ENCODE measurements around the gene FBXL16. TPM values are rescaled to one million over a fixed set of nuclear protein-coding genes. Genes with fewer than 3 reads are reported as not detected.
A peak's percentile ranks its signal among the peaks of the same experiment; 100 is the strongest.

The FBXL16 gene
- total and polyA plus RNA-seq, 2 of the 13 experiments (the other 11 are each of a cell fraction or from before 2014, with no cell fraction given), result 0.22 to 2.0 TPM

DNA sequence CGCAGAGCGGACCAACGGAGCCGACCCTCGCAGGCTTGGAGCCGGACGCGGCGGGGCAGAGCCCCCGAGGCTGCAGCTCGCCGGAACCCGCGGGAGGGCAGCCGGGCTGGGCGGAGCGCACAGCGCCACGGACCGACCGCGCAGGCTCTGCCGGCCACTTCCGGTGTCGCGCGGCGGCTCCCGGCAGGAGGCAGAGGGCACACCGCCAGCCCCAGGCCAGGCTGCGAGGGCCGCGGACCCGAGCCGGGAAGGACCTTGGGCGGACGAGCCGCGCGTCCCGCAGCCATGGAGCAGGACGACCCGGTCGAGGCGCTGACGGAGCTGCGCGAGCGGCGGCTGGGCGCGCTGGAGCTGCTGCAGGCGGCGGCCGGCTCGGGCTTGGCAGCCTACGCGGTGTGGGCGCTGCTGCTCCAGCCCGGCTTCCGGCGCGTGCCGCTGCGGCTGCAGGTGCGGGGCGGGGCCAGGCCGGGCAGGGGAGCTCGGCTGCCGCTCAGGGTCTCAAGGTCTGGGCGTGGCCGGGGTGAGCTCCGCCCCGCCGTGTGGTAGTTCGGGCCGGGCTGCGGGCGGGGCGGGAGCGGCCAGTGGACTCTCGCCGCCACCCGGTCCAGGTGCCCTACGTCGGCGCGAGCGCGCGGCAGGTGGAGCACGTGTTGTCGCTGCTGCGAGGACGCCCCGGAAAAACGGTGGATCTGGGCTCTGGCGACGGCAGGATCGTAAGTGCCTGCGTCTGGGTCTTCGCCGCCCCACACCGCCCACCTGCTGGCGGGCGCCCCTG, 15.6 kb upstream of the FBXL16 start, which contains the start of gene ANTKMT (continued):
- 0 out of 2 replicates have a peak, but pooled peaks have one; percentile 85 for TF ChIP-seq FLYWCH1 (CRISPR knock-in tag; IDR thresholded peaks at IDR 0.05)
- peak; percentile 78; the same call in 1 of the 2 replicates for TF ChIP-seq SALL2 (CRISPR knock-in tag; IDR thresholded peaks at IDR 0.05)
- TF ChIP-seq MLLT10 (CRISPR knock-in tag; IDR thresholded peaks at IDR 0.05), result no peak
- TF ChIP-seq ZNF251 (CRISPR knock-in tag; IDR thresholded peaks at IDR 0.05), result 0 out of 2 replicates have a peak, but pooled peaks have one; percentile 48
- TF ChIP-seq PRMT3 (CRISPR knock-in tag; IDR thresholded peaks at IDR 0.05; ENCODE audit: borderline replicate concordance, low read depth), result peak; percentile 1; the same call in 1 of the 2 replicates
- TF ChIP-seq, protein P1, sequence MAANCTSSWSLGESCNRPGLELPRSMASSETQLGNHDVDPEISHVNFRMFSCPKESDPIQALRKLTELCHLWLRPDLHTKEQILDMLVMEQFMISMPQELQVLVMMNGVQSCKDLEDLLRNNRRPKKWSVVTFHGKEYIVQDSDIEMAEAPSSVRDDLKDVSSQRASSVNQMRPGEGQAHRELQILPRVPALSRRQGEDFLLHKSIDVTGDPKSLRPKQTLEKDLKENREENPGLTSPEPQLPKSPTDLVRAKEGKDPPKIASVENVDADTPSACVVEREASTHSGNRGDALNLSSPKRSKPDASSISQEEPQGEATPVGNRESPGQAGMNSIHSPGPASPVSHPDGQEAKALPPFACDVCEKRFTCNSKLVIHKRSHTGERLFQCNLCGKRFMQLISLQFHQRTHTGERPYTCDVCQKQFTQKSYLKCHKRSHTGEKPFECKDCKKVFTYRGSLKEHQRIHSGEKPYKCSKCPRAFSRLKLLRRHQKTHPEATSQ (CRISPR knock-in tag; IDR thresholded peaks at IDR 0.05; ENCODE audit: borderline replicate concordance), result no peak
- TF ChIP-seq, protein P2, sequence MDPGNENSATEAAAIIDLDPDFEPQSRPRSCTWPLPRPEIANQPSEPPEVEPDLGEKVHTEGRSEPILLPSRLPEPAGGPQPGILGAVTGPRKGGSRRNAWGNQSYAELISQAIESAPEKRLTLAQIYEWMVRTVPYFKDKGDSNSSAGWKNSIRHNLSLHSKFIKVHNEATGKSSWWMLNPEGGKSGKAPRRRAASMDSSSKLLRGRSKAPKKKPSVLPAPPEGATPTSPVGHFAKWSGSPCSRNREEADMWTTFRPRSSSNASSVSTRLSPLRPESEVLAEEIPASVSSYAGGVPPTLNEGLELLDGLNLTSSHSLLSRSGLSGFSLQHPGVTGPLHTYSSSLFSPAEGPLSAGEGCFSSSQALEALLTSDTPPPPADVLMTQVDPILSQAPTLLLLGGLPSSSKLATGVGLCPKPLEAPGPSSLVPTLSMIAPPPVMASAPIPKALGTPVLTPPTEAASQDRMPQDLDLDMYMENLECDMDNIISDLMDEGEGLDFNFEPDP (CRISPR knock-in tag; conservative IDR thresholded peaks at IDR 0.05), result no peak
- TF ChIP-seq CBX1 (IDR thresholded peaks at IDR 0.05; ENCODE audit: low read depth), result no peak
- no peak for TF ChIP-seq RFXANK (CRISPR knock-in tag; IDR thresholded peaks at IDR 0.05)
- no peak for TF ChIP-seq CBX5 (CRISPR knock-in tag; IDR thresholded peaks at IDR 0.05; ENCODE audit: borderline replicate concordance)
- peak; percentile 68; the same call in 1 of the 2 replicates for TF ChIP-seq ZNF451 (CRISPR knock-in tag; IDR thresholded peaks at IDR 0.05)
- TF ChIP-seq EP300 (IDR thresholded peaks at IDR 0.05; ENCODE audit: low read depth in 2 of 2, low read length in 2 of 2), result 0 out of 4 replicates have a peak, but pooled peaks of 1 of the 2 experiments have one; percentile 15
- TF ChIP-seq EP300 (CRISPR knock-in tag; IDR thresholded peaks at IDR 0.05; ENCODE audit: borderline replicate concordance), result no peak
- TF ChIP-seq MED13 (CRISPR knock-in tag; IDR thresholded peaks at IDR 0.05), result peak; percentile 66; the same call in 1 of the 2 replicates
- TF ChIP-seq PAWR (CRISPR knock-in tag; IDR thresholded peaks at IDR 0.05; ENCODE audit: borderline replicate concordance), result no peak
- TF ChIP-seq, protein P3, sequence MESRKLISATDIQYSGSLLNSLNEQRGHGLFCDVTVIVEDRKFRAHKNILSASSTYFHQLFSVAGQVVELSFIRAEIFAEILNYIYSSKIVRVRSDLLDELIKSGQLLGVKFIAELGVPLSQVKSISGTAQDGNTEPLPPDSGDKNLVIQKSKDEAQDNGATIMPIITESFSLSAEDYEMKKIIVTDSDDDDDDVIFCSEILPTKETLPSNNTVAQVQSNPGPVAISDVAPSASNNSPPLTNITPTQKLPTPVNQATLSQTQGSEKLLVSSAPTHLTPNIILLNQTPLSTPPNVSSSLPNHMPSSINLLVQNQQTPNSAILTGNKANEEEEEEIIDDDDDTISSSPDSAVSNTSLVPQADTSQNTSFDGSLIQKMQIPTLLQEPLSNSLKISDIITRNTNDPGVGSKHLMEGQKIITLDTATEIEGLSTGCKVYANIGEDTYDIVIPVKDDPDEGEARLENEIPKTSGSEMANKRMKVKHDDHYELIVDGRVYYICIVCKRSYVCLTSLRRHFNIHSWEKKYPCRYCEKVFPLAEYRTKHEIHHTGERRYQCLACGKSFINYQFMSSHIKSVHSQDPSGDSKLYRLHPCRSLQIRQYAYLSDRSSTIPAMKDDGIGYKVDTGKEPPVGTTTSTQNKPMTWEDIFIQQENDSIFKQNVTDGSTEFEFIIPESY (CRISPR knock-in tag; IDR thresholded peaks at IDR 0.05), result peak; percentile 74
- TF ChIP-seq KLF9 (CRISPR knock-in tag; IDR thresholded peaks at IDR 0.05; ENCODE audit: low read depth), result 0 out of 2 replicates have a peak, but pooled peaks have one; percentile 11
- TF ChIP-seq, protein P4, sequence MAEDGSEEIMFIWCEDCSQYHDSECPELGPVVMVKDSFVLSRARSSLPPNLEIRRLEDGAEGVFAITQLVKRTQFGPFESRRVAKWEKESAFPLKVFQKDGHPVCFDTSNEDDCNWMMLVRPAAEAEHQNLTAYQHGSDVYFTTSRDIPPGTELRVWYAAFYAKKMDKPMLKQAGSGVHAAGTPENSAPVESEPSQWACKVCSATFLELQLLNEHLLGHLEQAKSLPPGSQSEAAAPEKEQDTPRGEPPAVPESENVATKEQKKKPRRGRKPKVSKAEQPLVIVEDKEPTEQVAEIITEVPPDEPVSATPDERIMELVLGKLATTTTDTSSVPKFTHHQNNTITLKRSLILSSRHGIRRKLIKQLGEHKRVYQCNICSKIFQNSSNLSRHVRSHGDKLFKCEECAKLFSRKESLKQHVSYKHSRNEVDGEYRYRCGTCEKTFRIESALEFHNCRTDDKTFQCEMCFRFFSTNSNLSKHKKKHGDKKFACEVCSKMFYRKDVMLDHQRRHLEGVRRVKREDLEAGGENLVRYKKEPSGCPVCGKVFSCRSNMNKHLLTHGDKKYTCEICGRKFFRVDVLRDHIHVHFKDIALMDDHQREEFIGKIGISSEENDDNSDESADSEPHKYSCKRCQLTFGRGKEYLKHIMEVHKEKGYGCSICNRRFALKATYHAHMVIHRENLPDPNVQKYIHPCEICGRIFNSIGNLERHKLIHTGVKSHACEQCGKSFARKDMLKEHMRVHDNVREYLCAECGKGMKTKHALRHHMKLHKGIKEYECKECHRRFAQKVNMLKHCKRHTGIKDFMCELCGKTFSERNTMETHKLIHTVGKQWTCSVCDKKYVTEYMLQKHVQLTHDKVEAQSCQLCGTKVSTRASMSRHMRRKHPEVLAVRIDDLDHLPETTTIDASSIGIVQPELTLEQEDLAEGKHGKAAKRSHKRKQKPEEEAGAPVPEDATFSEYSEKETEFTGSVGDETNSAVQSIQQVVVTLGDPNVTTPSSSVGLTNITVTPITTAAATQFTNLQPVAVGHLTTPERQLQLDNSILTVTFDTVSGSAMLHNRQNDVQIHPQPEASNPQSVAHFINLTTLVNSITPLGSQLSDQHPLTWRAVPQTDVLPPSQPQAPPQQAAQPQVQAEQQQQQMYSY (CRISPR knock-in tag; IDR thresholded peaks at IDR 0.05), result 0 out of 2 replicates have a peak, but pooled peaks have one; percentile 42
- no peak for TF ChIP-seq ZNF207 (IDR thresholded peaks at IDR 0.05; ENCODE audit: borderline replicate concordance)
